GM03348 (cell line): ENCODE measurements around the gene ITGB1BP2.
"Not testable (repeated sequence)": the region's sequence is repeated elsewhere in the genome, so short reads cannot be mapped to it uniquely, and the experiment has no call there.

ENCODE experiments used
- DNase-seq: peaks from one replicate; pipeline ENCODE4 v3.0.0; 2012; ENCODE audit warnings: low spot score

Gene ITGB1BP2

GRCh38 chrX:71301195-71301924 lies at the start of gene ITGB1BP2:
Gene ITGB1BP2, plus strand, starts transcription at chrX:71301750. Its CDS starts 57 bp downstream, at chrX:71301807.
- peak; percentile 48 for DNase-seq

- no peak for DNase-seq
Observed at GRCh38 chrX:71252221-71252620, 49.3 kb upstream of the ITGB1BP2 start.

GRCh38 chrX:71253253-71254091 lies 48.1 kb upstream of the ITGB1BP2 start:
- peak; percentile 72 for DNase-seq

GRCh38 chrX:71254092-71254963 lies 47.2 kb upstream of the ITGB1BP2 start, which contains the start of gene ZMYM3:
Gene ZMYM3, minus strand, starts transcription at chrX:71254140. Its CDS starts 885 bp downstream, at chrX:71253255.
- DNase-seq = peak; percentile 96

DNA sequence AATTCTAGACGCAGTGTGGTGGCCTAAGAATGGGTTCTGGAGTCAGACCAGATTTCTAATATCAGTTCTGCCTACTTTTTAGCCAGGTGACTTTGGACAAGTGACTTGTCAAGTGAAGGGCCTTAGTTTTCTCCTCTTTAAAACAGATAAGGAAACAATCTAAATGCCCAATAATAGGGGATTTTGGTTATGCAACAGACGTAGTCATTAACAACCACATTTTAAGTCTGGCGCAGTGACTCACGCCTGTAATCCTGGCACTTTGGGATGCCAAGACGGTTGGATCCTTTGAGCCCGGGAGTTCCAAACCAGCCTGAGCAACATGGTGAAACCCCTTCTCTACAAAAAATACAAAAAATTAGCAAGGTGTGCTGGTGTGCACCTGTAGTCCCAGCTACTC lies 45.5 kb upstream of the ITGB1BP2 start:
- no peak for DNase-seq

DNA sequence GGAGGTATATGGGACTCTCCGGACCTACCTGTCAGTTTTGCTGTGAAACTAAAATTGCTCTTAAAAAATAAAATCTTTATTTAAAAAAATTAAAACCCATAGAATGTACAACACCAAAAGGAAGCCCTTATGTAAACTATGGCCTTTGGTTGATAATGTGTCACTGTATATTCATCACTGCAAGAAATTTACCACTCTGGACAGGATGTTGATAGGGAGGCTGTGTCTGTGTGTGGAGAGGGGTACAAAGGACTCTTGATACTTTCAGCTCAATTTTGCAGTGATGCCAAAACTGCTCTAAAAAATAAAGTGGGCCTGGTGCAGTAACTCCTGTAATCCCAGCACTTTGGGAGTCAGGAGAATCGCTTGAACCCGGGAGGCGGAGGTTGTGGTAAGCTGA lies 44.7 kb upstream of the ITGB1BP2 start:
- no peak for DNase-seq

GRCh38 chrX:71268624-71269023 lies 32.9 kb upstream of the ITGB1BP2 start:
- not testable (repeated sequence) for DNase-seq

- no peak for DNase-seq
Observed at GRCh38 chrX:71269801-71270395, 31.7 kb upstream of the ITGB1BP2 start.

GRCh38 chrX:71272313-71272712 lies 29.2 kb upstream of the ITGB1BP2 start:
- not testable (repeated sequence) for DNase-seq

GRCh38 chrX:71281300-71281699 lies 20.2 kb upstream of the ITGB1BP2 start:
- not testable (repeated sequence) for DNase-seq

GRCh38 chrX:71282514-71283402 lies 18.8 kb upstream of the ITGB1BP2 start:
- DNase-seq = peak; percentile 49

DNA sequence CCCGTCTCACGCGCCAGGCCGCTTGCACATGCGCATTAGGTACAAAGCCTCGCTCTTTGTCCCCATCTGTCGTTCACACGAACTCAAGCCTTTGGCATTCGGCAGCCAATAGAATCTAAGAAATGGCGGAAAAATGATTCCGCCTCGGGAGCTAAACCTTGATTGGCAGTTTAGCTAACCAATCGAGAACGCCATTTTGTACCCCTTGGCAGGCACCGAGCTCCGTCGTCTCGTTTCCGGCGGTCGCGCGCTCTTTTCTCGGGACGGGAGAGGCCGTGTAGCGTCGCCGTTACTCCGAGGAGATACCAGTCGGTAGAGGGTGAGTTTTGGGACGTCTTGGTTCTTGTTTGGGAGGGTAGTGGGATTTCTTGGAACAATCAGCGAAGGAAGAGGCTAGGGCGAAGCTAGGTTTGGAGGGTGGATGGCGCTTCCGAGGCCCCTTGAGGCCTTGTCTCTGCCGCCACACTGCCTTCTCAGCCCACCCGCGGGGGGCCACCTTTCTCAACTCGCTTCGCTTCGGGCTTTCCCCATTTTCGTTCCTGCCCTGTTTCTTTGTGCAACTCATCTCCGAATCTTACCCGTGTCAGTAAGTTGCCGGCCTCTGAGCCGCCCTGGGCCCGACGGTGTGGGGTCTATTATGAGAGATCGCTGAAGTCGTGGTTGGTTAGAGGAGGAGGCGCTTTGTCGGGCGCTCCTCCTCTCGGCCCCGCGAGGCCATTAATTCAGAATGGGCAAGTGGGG lies 18.0 kb upstream of the ITGB1BP2 start, which contains the start of gene NONO:
Gene NONO, plus strand, starts transcription at position 233 of the 741 bp plus-strand sequence. CDS start 7,003 bp downstream, outside the sequence.
- DNase-seq = peak; percentile 93

- no peak for DNase-seq
Observed at GRCh38 chrX:71285929-71286328, 15.6 kb upstream of the ITGB1BP2 start.

GRCh38 chrX:71291381-71291780 lies 10.2 kb upstream of the ITGB1BP2 start:
- no peak for DNase-seq

DNA sequence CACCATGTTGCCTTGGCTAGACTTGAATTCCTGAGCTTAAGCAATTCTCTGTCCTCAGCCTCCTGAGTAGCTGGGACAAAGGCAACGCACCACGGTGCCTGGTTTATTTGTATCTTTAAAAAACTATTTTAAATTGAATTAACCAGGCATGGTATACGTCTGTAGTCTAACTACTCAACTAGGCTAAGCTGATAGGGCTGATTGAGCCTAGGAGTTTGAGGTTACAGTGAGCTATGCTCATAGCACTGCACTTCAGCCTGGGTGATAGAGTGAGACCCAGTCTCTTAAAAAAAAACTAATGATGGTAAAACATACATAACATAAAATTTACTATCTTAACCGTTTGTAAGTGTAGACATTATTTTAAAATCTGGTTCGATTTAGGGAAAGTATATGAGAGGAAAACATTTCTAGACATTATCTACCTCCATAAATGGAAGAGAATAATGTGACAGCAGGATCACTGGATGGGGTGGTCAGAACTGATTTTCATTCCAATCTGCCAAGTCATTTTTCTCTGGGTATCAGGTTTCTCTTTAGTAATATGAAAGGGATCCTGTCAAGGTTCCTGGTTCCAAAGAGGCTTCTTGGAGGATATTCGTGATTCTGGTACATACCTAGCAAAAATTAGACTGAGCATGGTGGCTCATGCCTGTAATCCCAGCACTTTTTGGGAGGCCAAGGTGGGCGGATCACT lies 8.7 kb upstream of the ITGB1BP2 start:
- peak; percentile 54 for DNase-seq

- DNase-seq = no peak
Observed at GRCh38 chrX:71296806-71297205, 4.7 kb upstream of the ITGB1BP2 start.

DNA sequence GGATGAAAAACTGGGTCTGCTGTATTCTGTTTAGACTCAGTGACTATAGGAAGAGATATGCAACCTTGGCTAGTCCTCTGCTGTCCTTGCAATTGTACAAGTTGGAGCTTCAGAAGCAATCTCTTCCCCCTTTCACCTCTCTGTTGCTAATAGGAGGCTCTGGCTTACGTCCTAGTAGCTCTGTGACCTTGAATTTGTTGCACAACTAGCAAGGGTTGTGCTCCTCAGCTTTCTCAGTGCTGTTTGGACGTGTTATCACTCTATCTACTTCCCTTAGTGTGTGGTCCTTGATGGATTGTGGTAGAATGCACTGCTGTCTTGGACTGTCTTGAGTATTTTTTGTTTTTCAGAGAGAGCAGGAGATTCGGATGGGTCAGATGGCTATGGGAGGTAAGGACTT lies 3.4 kb upstream of the ITGB1BP2 start:
- DNase-seq = no peak

GRCh38 chrX:71300064-71300463 lies 1.5 kb upstream of the ITGB1BP2 start:
- DNase-seq = not testable (repeated sequence)

- not testable (repeated sequence) for DNase-seq
Observed at GRCh38 chrX:71300495-71300894, 1.1 kb upstream of the ITGB1BP2 start.
